HepG2 (cell line): ENCODE data around the gene HOMEZ. TPM values are rescaled to one million over a fixed set of nuclear protein-coding genes. Genes with fewer than 3 reads are reported as not detected.

Source experiments
- ARID3A ChIP-seq: IDR thresholded peaks from 2 replicates; pipeline ENCODE4 v1.6.1; 2012; ENCODE audit warnings: low read depth, low read length, improper control_type of control experiment
- DNMT3B ChIP-seq: conservative IDR thresholded peaks from 2 replicates; pipeline ENCODE4 v1.6.1; 2016; ENCODE audit warnings: missing biosample characterization, control low read depth
- DPF2 ChIP-seq: sonication (generic); formaldehyde crosslinking; IDR thresholded peaks from 2 replicates; pipeline ENCODE4 v1.4.0; 2020; ENCODE audit warnings: mild to moderate bottlenecking, low read depth, missing genetic modification reagents, borderline replicate concordance
- IRF9 ChIP-seq: sonication (generic); formaldehyde crosslinking; IDR thresholded peaks from 2 replicates; pipeline ENCODE4 v1.8.0; 2022; ENCODE audit warnings: missing genetic modification reagents, mild to moderate bottlenecking, borderline replicate concordance
- KLF16 ChIP-seq, 2 experiments: sonication (generic) in 1 of 2; formaldehyde crosslinking in 1 of 2; IDR thresholded peaks; 2 replicates each; pipeline versions ENCODE4 v1.6.1 to v1.8.0; 2016 to 2023; ENCODE audit warnings: missing genetic modification reagents in 2 of 2, missing compliant biosample characterization in 1 of 2
- MATR3 ChIP-seq: sonication (generic); formaldehyde crosslinking; IDR thresholded peaks from 2 replicates; pipeline ENCODE4 v1.4.0; 2020; ENCODE audit warnings: missing genetic modification reagents
- NFYB ChIP-seq: sonication (generic); formaldehyde crosslinking; IDR thresholded peaks from 2 replicates; pipeline ENCODE4 v1.4.0; 2020; ENCODE audit warnings: missing genetic modification reagents
- NR3C1 ChIP-seq: sonication (generic); formaldehyde crosslinking; IDR thresholded peaks from 2 replicates; pipeline ENCODE4 v1.4.0; 2020; ENCODE audit warnings: missing genetic modification reagents
- PHF20 ChIP-seq: sonication (generic); formaldehyde crosslinking; IDR thresholded peaks from 2 replicates; pipeline ENCODE4 v1.5.0; 2020; ENCODE audit warnings: mild to moderate bottlenecking, missing genetic modification reagents
- RBM22 ChIP-seq: fragments of 200-400 bp; formaldehyde crosslinking; optimal IDR thresholded peaks from 2 replicates; pipeline ENCODE3; 2017; ENCODE audit warnings: mild to moderate bottlenecking, low read length, moderate library complexity
- SIX1 ChIP-seq: sonication (generic); formaldehyde crosslinking; IDR thresholded peaks from 2 replicates; pipeline ENCODE4 v1.4.0; 2020; ENCODE audit warnings: missing genetic modification reagents, borderline replicate concordance
- SNAPC5 ChIP-seq: sonication (generic); formaldehyde crosslinking; IDR thresholded peaks from 2 replicates; pipeline ENCODE4 v1.8.1; 2023; ENCODE audit warnings: mild to moderate bottlenecking, missing genetic modification reagents, borderline replicate concordance
- TMF1 ChIP-seq: sonication (generic); formaldehyde crosslinking; IDR thresholded peaks from 2 replicates; pipeline ENCODE4 v1.8.1; 2022; ENCODE audit warnings: low read depth, missing genetic modification reagents
- TOE1 ChIP-seq: sonication (generic); formaldehyde crosslinking; IDR thresholded peaks from 2 replicates; pipeline ENCODE4 v1.4.0; 2020; ENCODE audit warnings: mild to moderate bottlenecking, missing genetic modification reagents
- ZNF331 ChIP-seq: sonication (generic); formaldehyde crosslinking; IDR thresholded peaks from 2 replicates; pipeline ENCODE4 v1.4.0; 2020; ENCODE audit warnings: missing genetic modification reagents
- ZNF33A ChIP-seq: sonication (generic); formaldehyde crosslinking; IDR thresholded peaks from 2 replicates; pipeline ENCODE4 v1.5.1; 2020; ENCODE audit warnings: missing genetic modification reagents, mild to moderate bottlenecking, moderate library complexity, borderline replicate concordance
- ZNF558 ChIP-seq: sonication (generic); formaldehyde crosslinking; IDR thresholded peaks from 2 replicates; pipeline ENCODE4 v1.9.0; 2022; ENCODE audit warnings: mild to moderate bottlenecking, missing genetic modification reagents, borderline replicate concordance
- ZNF7 ChIP-seq: IDR thresholded peaks from 2 replicates; pipeline ENCODE4 v1.6.1; 2016; ENCODE audit warnings: missing biosample characterization, missing genetic modification reagents
- ZNF777 ChIP-seq: sonication (generic); formaldehyde crosslinking; IDR thresholded peaks from 2 replicates; pipeline ENCODE4 v1.4.0; 2020; ENCODE audit warnings: missing genetic modification reagents
- ZNF850 ChIP-seq: sonication (generic); formaldehyde crosslinking; conservative IDR thresholded peaks from 2 replicates; pipeline ENCODE4 v1.9.0; 2021; ENCODE audit warnings: mild to moderate bottlenecking, missing genetic modification reagents
- polyA plus RNA-seq, 8 experiments: library from polyadenylated mRNA; depleted of rRNA in 3 of 8; stranded (reverse) in 7 of 8; unstranded in 1 of 8; fragments of >200 nt; fragmentation: Illumina TruSeq in 4 of 8; extraction: Trizol in 4 of 8; gene quantifications; 2 replicates each; pipeline versions ENCODE4 v1.2.1 to v1.2.3, GENCODE V29; 2011 to 2016; ENCODE audit warnings: low read depth in 4 of 8, missing spikeins in 1 of 8, mixed read lengths in 1 of 8; ENCODE audit not compliant: insufficient read depth in 1 of 8
- total RNA-seq, 5 experiments: library from RNA; depleted of rRNA; stranded (reverse); fragments of >200 nt; fragmentation: Illumina TruSeq; extraction: Trizol; gene quantifications; 2 replicates each; pipeline ENCODE4 v1.2.3, GENCODE V29; 2016; ENCODE audit warnings: low read depth in 1 of 5
- TF ChIP-seq, protein P1 (sequence below): sonication (generic); formaldehyde crosslinking; IDR thresholded peaks from 2 replicates; pipeline ENCODE4 v1.4.0; 2020; ENCODE audit warnings: missing genetic modification reagents, mild to moderate bottlenecking, borderline replicate concordance
- TF ChIP-seq, protein P2 (sequence below): sonication (generic); formaldehyde crosslinking; conservative IDR thresholded peaks from 2 replicates; pipeline ENCODE4 v1.4.0; 2020; ENCODE audit warnings: missing genetic modification reagents

HOMEZ gene
- total and polyA plus RNA-seq, 2 of the 13 experiments (the other 11 are each of a cell fraction or from before 2014, with no cell fraction given), result 14.5 to 31.8 TPM

GRCh38 chr14:23320584-23321571 lies 34.9 kb upstream of the HOMEZ start, which contains the start of gene PABPN1 (continued):
- TF ChIP-seq ZNF558 (CRISPR knock-in tag) (no peak), DNMT3B (no peak; the same call in 1 of the 2 replicates), ZNF331 (CRISPR knock-in tag) (peak; percentile 90), PHF20 (CRISPR knock-in tag) (no peak), ZNF7 (CRISPR knock-in tag) (peak; percentile 54; the same call in 1 of the 2 replicates), RBM22 (peak; percentile 100), DPF2 (CRISPR knock-in tag) (0 out of 2 replicates have a peak, but pooled peaks have one; percentile 10), ZNF33A (CRISPR knock-in tag) (no peak; the same call in 1 of the 2 replicates), TMF1 (CRISPR knock-in tag) (peak; percentile 92; the same call in 1 of the 2 replicates), NFYB (CRISPR knock-in tag) (peak; percentile 93), SNAPC5 (CRISPR knock-in tag) (peak; percentile 92; the same call in 1 of the 2 replicates), IRF9 (CRISPR knock-in tag) (peak; percentile 67), MATR3 (CRISPR knock-in tag) (no peak; the same call in 1 of the 2 replicates), SIX1 (CRISPR knock-in tag) (peak; percentile 70; the same call in 1 of the 2 replicates), ZNF777 (CRISPR knock-in tag) (peak; percentile 6; the same call in 1 of the 2 replicates), TOE1 (CRISPR knock-in tag) (peak; percentile 94), ARID3A (peak; percentile 98), KLF16 (CRISPR knock-in tag; IDR thresholded peaks at IDR 0.05) (peak; percentile 69 to 96; a peak in 3 of 4 replicates), ZNF850 (CRISPR knock-in tag) (no peak; the same call in 1 of the 2 replicates), NR3C1 (CRISPR knock-in tag) (no peak)
- TF ChIP-seq, protein P1, sequence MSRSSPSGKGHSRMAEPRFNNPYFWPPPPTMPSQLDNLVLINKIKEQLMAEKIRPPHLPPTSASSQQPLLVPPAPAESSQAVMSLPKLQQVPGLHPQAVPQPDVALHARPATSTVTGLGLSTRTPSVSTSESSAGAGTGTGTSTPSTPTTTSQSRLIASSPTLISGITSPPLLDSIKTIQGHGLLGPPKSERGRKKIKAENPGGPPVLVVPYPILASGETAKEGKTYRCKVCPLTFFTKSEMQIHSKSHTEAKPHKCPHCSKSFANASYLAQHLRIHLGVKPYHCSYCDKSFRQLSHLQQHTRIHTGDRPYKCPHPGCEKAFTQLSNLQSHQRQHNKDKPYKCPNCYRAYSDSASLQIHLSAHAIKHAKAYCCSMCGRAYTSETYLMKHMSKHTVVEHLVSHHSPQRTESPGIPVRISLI (CRISPR knock-in tag), result peak; percentile 65; the same call in 1 of the 2 replicates
- TF ChIP-seq, protein P2, sequence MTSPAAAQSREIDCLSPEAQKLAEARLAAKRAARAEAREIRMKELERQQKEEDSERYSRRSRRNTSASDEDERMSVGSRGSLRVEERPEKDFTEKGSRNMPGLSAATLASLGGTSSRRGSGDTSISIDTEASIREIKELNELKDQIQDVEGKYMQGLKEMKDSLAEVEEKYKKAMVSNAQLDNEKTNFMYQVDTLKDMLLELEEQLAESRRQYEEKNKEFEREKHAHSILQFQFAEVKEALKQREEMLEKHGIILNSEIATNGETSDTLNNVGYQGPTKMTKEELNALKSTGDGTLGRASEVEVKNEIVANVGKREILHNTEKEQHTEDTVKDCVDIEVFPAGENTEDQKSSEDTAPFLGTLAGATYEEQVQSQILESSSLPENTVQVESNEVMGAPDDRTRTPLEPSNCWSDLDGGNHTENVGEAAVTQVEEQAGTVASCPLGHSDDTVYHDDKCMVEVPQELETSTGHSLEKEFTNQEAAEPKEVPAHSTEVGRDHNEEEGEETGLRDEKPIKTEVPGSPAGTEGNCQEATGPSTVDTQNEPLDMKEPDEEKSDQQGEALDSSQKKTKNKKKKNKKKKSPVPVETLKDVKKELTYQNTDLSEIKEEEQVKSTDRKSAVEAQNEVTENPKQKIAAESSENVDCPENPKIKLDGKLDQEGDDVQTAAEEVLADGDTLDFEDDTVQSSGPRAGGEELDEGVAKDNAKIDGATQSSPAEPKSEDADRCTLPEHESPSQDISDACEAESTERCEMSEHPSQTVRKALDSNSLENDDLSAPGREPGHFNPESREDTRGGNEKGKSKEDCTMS (CRISPR knock-in tag), result no peak; the same call in 1 of the 2 replicates
